HL-60 (cell line): ENCODE measurements around the gene PLTP.

Source experiments
- CTCF ChIP-seq: IDR thresholded peaks from one replicate; pipeline ENCODE4 v1.5.1; 2011; ENCODE audit warnings: low read length, control low read depth, inconsistent platforms; ENCODE audit not compliant: insufficient read depth
- POLR2AphosphoS5 ChIP-seq: IDR thresholded peaks from 2 replicates; pipeline ENCODE4 v1.6.1; 2012; ENCODE audit warnings: low read depth
- REST ChIP-seq: IDR thresholded peaks from 2 replicates; pipeline ENCODE4 v1.6.1; 2012; ENCODE audit warnings: low read depth; ENCODE audit not compliant: insufficient replicate concordance

GRCh38 chr20:45921337-45922189 is 9.6 kb upstream of the PLTP start:
- no peak for TF ChIP-seq CTCF
- no peak for TF ChIP-seq POLR2AphosphoS5
- no peak for TF ChIP-seq REST
